Activated B cell treated with CpG ODN at 0.5 μM for 24 hours (primary cell): Measurements from ENCODE around the gene OTUD1. TPM values are rescaled to one million over a fixed set of nuclear protein-coding genes. Genes with fewer than 3 reads are reported as not detected.

Experiments
- ATAC-seq: fragments of 200-7000 bp; cut with Tn5 transposase; one replicate; pipeline ENCODE4 v1.10.0; 2021; ENCODE audit warnings: low read depth, mild to moderate bottlenecking, moderate library complexity
- CTCF ChIA-PET: fragments of 350-600 bp; sonication (Branson Sonifier 250); formaldehyde crosslinking; loops from one replicate; lab custom pipeline; 2021; ENCODE audit warnings: antibody characterized with exemption; lab: Charles Lee
- POLR2A ChIA-PET: fragments of 350-600 bp; sonication (Branson Sonifier 250); formaldehyde crosslinking; loops from one replicate; lab custom pipeline; 2021; ENCODE audit warnings: antibody characterized with exemption; lab: Charles Lee
- DNase-seq: peaks from one replicate; pipeline ENCODE4 v3.0.0; 2022
- H3K27ac Mint-ChIP-seq: one replicate; pipeline ENCODE4 v1.8.0; 2020; ENCODE audit warnings: mixed read lengths
- H3K27me3 Mint-ChIP-seq: one replicate; pipeline ENCODE4 v1.8.0; 2021; ENCODE audit warnings: mixed read lengths
- H3K36me3 Mint-ChIP-seq: one replicate; pipeline ENCODE4 v1.8.0; 2021; ENCODE audit warnings: low read depth, mixed read lengths
- H3K4me1 Mint-ChIP-seq: one replicate; pipeline ENCODE4 v1.8.0; 2021; ENCODE audit warnings: mixed read lengths
- H3K4me3 Mint-ChIP-seq: one replicate; pipeline ENCODE4 v1.8.0; 2020; ENCODE audit warnings: mild to moderate bottlenecking, mixed read lengths
- H3K9me3 Mint-ChIP-seq: one replicate; pipeline ENCODE4 v1.8.0; 2020; ENCODE audit warnings: mixed read lengths
- intact Hi-C: fragments of 100-400 bp; cut with micrococcal nuclease; formaldehyde crosslinking; loops from one replicate; pipeline ENCODE4 v1.15.1; 2024
- total RNA-seq: library from RNA; stranded (reverse); gene quantifications from 2 replicates; pipeline ENCODE4 v1.2.3, GENCODE V29; 2022
- TF ChIP-seq, protein P1 (sequence below): fragments of 200-600 bp; IDR thresholded peaks from one replicate; pipeline ENCODE4 v1.8.0; 2022; ENCODE audit warnings: antibody characterized with exemption, mild to moderate bottlenecking

The OTUD1 gene
- total RNA-seq, 1 donor from 2014 or later = 21.0 TPM

DNA sequence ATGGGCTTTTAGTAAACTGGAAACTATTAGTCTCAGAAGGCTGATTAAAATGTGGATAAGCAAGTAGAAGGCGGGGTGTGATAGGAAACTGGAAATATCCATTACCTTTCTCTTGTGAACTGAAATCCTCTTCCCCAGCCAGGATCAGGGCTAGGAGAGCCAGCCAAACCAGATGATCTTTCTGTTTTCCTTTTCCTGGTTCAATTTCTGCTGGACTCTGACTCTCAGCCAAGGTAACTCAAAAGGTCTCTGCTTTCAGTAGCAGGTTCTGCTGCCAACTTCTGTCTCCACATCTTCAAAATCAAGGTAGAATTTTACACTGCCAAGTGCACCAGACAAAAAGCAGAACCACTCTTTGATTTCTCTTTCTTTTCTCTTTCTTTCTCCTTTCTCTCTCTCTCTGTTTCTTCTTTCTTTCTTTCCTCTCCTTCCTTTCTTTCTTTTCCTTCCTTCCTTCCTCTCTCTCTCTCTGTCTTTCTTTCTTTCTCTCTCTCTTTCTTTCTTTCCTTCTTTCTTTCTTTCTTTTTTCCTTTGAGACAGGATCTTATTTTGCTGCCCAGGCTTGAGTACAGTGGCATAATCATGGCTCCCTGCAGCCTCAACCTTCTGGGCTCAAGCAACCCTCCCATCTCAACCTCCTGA lies 30.8 kb downstream of the OTUD1 start:
- Mint-ChIP-seq H3K27ac (no peak overlapping the region), H3K4me1 (peaks cover 18% of the 10 kb centered on the region), H3K4me3 (no peak overlapping the region), H3K9me3 (no peaks in the 10 kb centered on the region), H3K36me3 (no peaks in the 10 kb centered on the region), H3K27me3 (no peaks in the 10 kb centered on the region)
- DNase-seq = no peak
- ChIA-PET CTCF (no interaction called here), POLR2A (no interaction called here)
- ATAC-seq = no peak
- TF ChIP-seq, protein P1, sequence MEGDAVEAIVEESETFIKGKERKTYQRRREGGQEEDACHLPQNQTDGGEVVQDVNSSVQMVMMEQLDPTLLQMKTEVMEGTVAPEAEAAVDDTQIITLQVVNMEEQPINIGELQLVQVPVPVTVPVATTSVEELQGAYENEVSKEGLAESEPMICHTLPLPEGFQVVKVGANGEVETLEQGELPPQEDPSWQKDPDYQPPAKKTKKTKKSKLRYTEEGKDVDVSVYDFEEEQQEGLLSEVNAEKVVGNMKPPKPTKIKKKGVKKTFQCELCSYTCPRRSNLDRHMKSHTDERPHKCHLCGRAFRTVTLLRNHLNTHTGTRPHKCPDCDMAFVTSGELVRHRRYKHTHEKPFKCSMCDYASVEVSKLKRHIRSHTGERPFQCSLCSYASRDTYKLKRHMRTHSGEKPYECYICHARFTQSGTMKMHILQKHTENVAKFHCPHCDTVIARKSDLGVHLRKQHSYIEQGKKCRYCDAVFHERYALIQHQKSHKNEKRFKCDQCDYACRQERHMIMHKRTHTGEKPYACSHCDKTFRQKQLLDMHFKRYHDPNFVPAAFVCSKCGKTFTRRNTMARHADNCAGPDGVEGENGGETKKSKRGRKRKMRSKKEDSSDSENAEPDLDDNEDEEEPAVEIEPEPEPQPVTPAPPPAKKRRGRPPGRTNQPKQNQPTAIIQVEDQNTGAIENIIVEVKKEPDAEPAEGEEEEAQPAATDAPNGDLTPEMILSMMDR = no peak
- intact Hi-C loops = no loop called here

GRCh38 chr10:23472181-23472580 lies 33.3 kb downstream of the OTUD1 start:
- no peaks in the 10 kb centered on the region for H3K27me3 Mint-ChIP-seq
- CTCF ChIA-PET = no interaction called here
- DNase-seq = no peak
- ATAC-seq = no peak
- H3K9me3 Mint-ChIP-seq = no peaks in the 10 kb centered on the region
- peaks cover 17% of the 10 kb centered on the region for H3K4me1 Mint-ChIP-seq
- POLR2A ChIA-PET = interaction anchor here (0.7 kb wide), 1 partner anchor 48 kb away, joined by 3 read pairs; no protein-coding TSS in a partner anchor
- intact Hi-C loops = no loop called here
- no peak overlapping the region for H3K4me3 Mint-ChIP-seq
- H3K36me3 Mint-ChIP-seq = no peaks in the 10 kb centered on the region
- TF ChIP-seq, protein P1 = no peak
- no peak overlapping the region for H3K27ac Mint-ChIP-seq

GRCh38 chr10:23474081-23474480 lies 35.2 kb downstream of the OTUD1 start:
- ChIA-PET CTCF (no interaction called here), POLR2A (no interaction called here)
- no peak overlapping the region for H3K4me3 Mint-ChIP-seq
- no peaks in the 10 kb centered on the region for H3K27me3 Mint-ChIP-seq
- intact Hi-C loops = no loop called here
- DNase-seq (no peak), ATAC-seq (no peak)
- TF ChIP-seq, protein P1 = no peak
- no peaks in the 10 kb centered on the region for H3K36me3 Mint-ChIP-seq
- no peaks in the 10 kb centered on the region for H3K9me3 Mint-ChIP-seq
- H3K4me1 Mint-ChIP-seq = peaks cover 12% of the 10 kb centered on the region
- H3K27ac Mint-ChIP-seq = no peak overlapping the region

- no peak overlapping the region for H3K27ac Mint-ChIP-seq
- intact Hi-C loops = no loop called here
- H3K36me3 Mint-ChIP-seq = no peaks in the 10 kb centered on the region
- POLR2A ChIA-PET = interaction anchor here (0.6 kb wide), 1 partner anchor 1252 kb away, joined by 4 read pairs; no protein-coding TSS in a partner anchor
- peaks cover 11% of the 10 kb centered on the region for H3K4me1 Mint-ChIP-seq
- no peaks in the 10 kb centered on the region for H3K9me3 Mint-ChIP-seq
- no peak overlapping the region for H3K4me3 Mint-ChIP-seq
- CTCF ChIA-PET = no interaction called here
- ATAC-seq = no peak
- TF ChIP-seq, protein P1 = no peak
- DNase-seq = no peak
- no peaks in the 10 kb centered on the region for H3K27me3 Mint-ChIP-seq
Observed at GRCh38 chr10:23474626-23475025, 35.8 kb downstream of the OTUD1 start.

DNA sequence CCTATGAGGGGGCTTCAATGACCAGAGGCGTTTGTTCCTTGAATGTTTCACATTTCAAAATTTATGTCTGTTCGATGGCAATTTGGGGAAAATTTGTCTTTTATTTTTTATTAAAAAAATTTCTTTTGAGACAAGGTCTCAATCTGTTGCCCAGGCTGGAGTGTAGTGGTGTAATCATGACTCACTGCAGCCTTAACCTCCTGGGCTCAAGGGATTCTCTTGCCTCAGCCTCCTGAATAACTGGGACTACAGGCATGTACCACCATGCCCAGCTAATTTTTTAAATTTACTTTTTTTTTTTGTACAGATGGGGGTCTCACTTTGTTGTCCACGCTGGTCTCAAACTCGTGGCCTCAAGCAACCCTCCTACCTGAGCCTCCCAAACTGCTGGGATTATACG lies 39.7 kb downstream of the OTUD1 start:
- intact Hi-C loops = no loop called here
- ChIA-PET POLR2A (interaction anchor here (0.7 kb wide), 1 partner anchor 1505 kb away, joined by 3 read pairs; no protein-coding TSS in a partner anchor), CTCF (interaction anchor here (1.0 kb wide), 1 partner anchor 164 kb away, joined by 3 read pairs; no protein-coding TSS in a partner anchor)
- H3K9me3 Mint-ChIP-seq = no peaks in the 10 kb centered on the region
- DNase-seq = no peak
- H3K27me3 Mint-ChIP-seq = peaks cover 2% of the 10 kb centered on the region
- no peak for ATAC-seq
- peaks cover 6% of the 10 kb centered on the region for H3K4me1 Mint-ChIP-seq
- no peaks in the 10 kb centered on the region for H3K36me3 Mint-ChIP-seq
- H3K27ac Mint-ChIP-seq = no peak overlapping the region
- TF ChIP-seq, protein P1 = no peak
- no peak overlapping the region for H3K4me3 Mint-ChIP-seq
